Endothelial cell of umbilical vein (primary cell): ENCODE measurements around the gene FAM184B.

Experiments used
- CTCF ChIP-seq, 2 donors: IDR thresholded peaks; 1 replicate in 1 of 2; 2 replicates in 1 of 2; pipeline ENCODE4 v1.5.1; 2011; ENCODE audit warnings: low read length in 2 of 2, mild to moderate bottlenecking in 2 of 2, moderate library complexity in 2 of 2, control low read depth in 1 of 2, inconsistent platforms in 1 of 2, low read depth in 1 of 2; ENCODE audit not compliant: insufficient read depth in 1 of 2; ENCODE audit errors: extremely low read depth in 1 of 2
- EZH2 ChIP-seq: IDR thresholded peaks from 2 replicates; pipeline ENCODE4 v1.6.1; 2012; ENCODE audit warnings: borderline replicate concordance, low read depth, mild to moderate bottlenecking, moderate library complexity, low read length, inconsistent platforms; ENCODE audit not compliant: severe bottlenecking
- JUN ChIP-seq: IDR thresholded peaks from 2 replicates; pipeline ENCODE4 v1.6.1; 2011; ENCODE audit warnings: borderline replicate concordance, low read depth; ENCODE audit not compliant: insufficient read length, insufficient read depth
- MYC ChIP-seq: IDR thresholded peaks from one replicate; pipeline ENCODE4 v1.6.1; 2011; ENCODE audit warnings: mild to moderate bottlenecking, low read depth, low read length
- POLR2A ChIP-seq: IDR thresholded peaks from 2 replicates; pipeline ENCODE4 v1.6.1; 2012; ENCODE audit warnings: low read depth, mild to moderate bottlenecking, control low read depth, low read length

- no peak for TF ChIP-seq CTCF (IDR thresholded peaks at IDR 0.05; ENCODE audit: extremely low read depth in 1 of 2, insufficient read depth in 1 of 2, low read depth in 1 of 2, low read length in 2 of 2)
- no peak for TF ChIP-seq JUN
- no peak for TF ChIP-seq POLR2A
- TF ChIP-seq EZH2: no peak
- TF ChIP-seq MYC: no peak
These were observed 181.6 kb downstream of the FAM184B start for GRCh38 chr4:17599826-17600225.
